Thoracic aorta (tissue), 2 donors: ENCODE results near the gene TEX51. TPM values are rescaled to one million over a fixed set of nuclear protein-coding genes. Genes with fewer than 3 reads are reported as not detected.

Experiments used
- ATAC-seq: fragments of 150-250 bp; one replicate; pipeline ENCODE4 v1.8.0; 2017; ENCODE audit warnings: low read depth; ENCODE audit not compliant: insufficient number of reproducible peaks, low FRiP score
- DNase-seq: peaks from one replicate; pipeline ENCODE4 v3.0.0-alpha.2; 2020; ENCODE audit warnings: low spot score
- H3K27ac ChIP-seq, 2 donors: fragments of 200-600 bp; sonication (generic); 1 replicate in 1 of 2; 2 replicates in 1 of 2; pipeline ENCODE4 v1.5.1; 2016; ENCODE audit warnings: mild to moderate bottlenecking in 2 of 2, moderate library complexity in 2 of 2
- H3K27me3 ChIP-seq: fragments of 200-600 bp; sonication (generic); replicated peaks from 2 replicates; pipeline ENCODE4 v1.6.0; 2016; ENCODE audit warnings: mild to moderate bottlenecking; ENCODE audit not compliant: insufficient read depth
- H3K36me3 ChIP-seq: fragments of 200-600 bp; sonication (generic); one replicate; pipeline ENCODE4 v1.5.1; 2016
- H3K4me1 ChIP-seq, 2 donors: fragments of 200-600 bp; sonication (generic); 1 replicate in 1 of 2; 2 replicates in 1 of 2; pipeline versions ENCODE4 v1.5.1 to v1.6.0; 2016; ENCODE audit warnings: low read depth in 2 of 2, mild to moderate bottlenecking in 1 of 2; ENCODE audit not compliant: control insufficient read depth in 1 of 2
- H3K4me3 ChIP-seq: fragments of 200-600 bp; sonication (generic); 2 replicates; pipeline ENCODE4 v1.5.1; 2016; ENCODE audit warnings: mild to moderate bottlenecking
- H3K9me3 ChIP-seq: fragments of 200-600 bp; sonication (generic); 2 replicates; pipeline ENCODE4 v1.5.1; 2016
- CTCF ChIP-seq: fragments of 200-600 bp; sonication (generic); IDR thresholded peaks from one replicate; pipeline ENCODE4 v1.5.1; 2019; ENCODE audit warnings: antibody characterized with exemption
- total RNA-seq, 2 donors: library from RNA; depleted of rRNA; stranded (reverse); fragments of >200 nt; gene quantifications; one replicate each; pipeline versions ENCODE4 v1.1.0 to v1.2.3, GENCODE V29; 2016

TEX51 gene
- total RNA-seq, 2 donors from 2014 or later = not detected

- Histone ChIP-seq H3K4me1 (no peaks in the 10 kb centered on the region), H3K36me3 (no peaks in the 10 kb centered on the region), H3K27me3 (no peaks in the 10 kb centered on the region), H3K9me3 (no peaks in the 10 kb centered on the region), H3K27ac (no peak overlapping the region), H3K4me3 (no peak overlapping the region)
- DNase-seq = no peak
- TF ChIP-seq CTCF = no peak
- no peak for ATAC-seq
These were observed 17.2 kb downstream of the TEX51 start for GRCh38 chr2:126915903-126916302.

- Histone ChIP-seq H3K27me3 (no peaks in the 10 kb centered on the region), H3K4me3 (no peak overlapping the region), H3K27ac (no peak overlapping the region), H3K4me1 (no peaks in the 10 kb centered on the region), H3K9me3 (no peaks in the 10 kb centered on the region), H3K36me3 (no peaks in the 10 kb centered on the region)
- no peak for ATAC-seq
- TF ChIP-seq CTCF = no peak
- DNase-seq = no peak
These were observed 18.1 kb downstream of the TEX51 start for GRCh38 chr2:126916744-126917143.

GRCh38 chr2:126921066-126921465, 22.4 kb downstream of the TEX51 start:
- no peaks in the 10 kb centered on the region for H3K27me3 ChIP-seq
- H3K36me3 ChIP-seq = no peaks in the 10 kb centered on the region
- no peaks in the 10 kb centered on the region for H3K4me1 ChIP-seq
- no peak for DNase-seq
- H3K4me3 ChIP-seq = no peak overlapping the region
- ATAC-seq = no peak
- no peak for TF ChIP-seq CTCF
- no peaks in the 10 kb centered on the region for H3K9me3 ChIP-seq
- H3K27ac ChIP-seq = no peak overlapping the region

- Histone ChIP-seq H3K9me3 (no peaks in the 10 kb centered on the region), H3K27ac (no peak overlapping the region), H3K4me1 (no peaks in the 10 kb centered on the region), H3K4me3 (no peak overlapping the region), H3K27me3 (no peaks in the 10 kb centered on the region), H3K36me3 (no peaks in the 10 kb centered on the region)
- TF ChIP-seq CTCF = no peak
- ATAC-seq = no peak
- no peak for DNase-seq
These were observed 32.4 kb downstream of the TEX51 start for GRCh38 chr2:126930970-126931590.

DNA sequence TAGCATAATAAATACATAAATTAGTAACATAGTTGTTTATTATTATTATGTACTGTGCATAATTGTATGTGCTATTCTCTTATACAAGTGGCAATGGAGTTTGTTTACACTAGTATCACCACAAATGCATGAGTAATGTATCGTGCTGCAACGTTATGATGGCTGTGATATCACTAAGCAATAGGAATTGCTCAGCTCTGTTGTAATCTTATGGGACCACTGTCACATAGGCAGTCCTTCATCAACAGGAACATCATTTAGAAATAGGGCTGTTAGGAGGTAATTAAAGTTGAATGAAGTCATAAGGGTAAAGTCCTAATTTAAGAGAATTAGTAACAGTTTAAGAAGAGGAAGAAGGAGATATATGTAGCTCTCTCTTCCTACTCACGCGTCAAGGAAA, 33.8 kb downstream of the TEX51 start:
- no peaks in the 10 kb centered on the region for H3K27me3 ChIP-seq
- no peak for ATAC-seq
- no peaks in the 10 kb centered on the region for H3K4me1 ChIP-seq
- TF ChIP-seq CTCF = no peak
- DNase-seq = no peak
- H3K36me3 ChIP-seq = no peaks in the 10 kb centered on the region
- no peaks in the 10 kb centered on the region for H3K9me3 ChIP-seq
- no peak overlapping the region for H3K4me3 ChIP-seq
- H3K27ac ChIP-seq = no peak overlapping the region
